ENCODE data around the gene ALDH1A2.

ALDH1A2 gene

DNA sequence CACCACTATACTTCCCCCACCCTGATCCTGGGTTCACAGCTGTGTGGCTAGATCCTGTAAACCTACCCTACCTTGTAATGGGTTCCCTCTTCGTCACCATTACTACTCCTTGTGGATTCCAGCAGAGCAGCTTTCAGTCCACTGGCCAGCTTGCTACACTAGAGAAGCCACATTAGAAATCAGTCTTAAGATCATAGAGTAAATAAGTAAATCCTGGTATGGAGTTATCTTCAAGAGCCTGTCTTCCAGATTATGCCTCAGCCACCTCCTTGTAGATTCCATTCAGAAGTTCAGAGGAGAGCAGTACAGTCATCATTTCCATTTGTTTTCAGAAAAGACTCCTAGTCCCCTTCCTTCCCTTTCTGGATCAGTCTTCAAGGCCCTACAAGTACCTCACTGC is 123.7 kb downstream of the ALDH1A2 start:
- no peak for FAIRE-seq

DNA sequence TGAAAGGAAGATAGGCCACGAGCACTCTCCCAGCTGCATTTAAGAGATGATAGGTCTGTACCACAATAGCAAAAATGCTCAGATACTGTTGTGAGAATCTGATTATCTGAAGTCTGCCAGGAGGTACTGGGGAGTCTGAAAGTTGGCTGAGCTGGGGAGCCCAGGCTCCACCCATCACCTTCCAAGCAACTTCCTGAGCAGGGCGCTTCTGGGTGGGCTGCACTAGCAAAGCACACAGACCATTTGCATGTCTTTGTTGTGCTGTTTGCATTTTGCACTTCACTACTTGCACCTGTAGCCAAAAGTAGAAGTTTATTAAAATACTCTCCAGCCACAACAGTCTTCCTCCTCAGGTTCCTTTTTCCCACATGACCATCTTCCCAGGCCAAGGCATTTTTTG is 133.2 kb downstream of the ALDH1A2 start:
- FAIRE-seq: no peak

DNA sequence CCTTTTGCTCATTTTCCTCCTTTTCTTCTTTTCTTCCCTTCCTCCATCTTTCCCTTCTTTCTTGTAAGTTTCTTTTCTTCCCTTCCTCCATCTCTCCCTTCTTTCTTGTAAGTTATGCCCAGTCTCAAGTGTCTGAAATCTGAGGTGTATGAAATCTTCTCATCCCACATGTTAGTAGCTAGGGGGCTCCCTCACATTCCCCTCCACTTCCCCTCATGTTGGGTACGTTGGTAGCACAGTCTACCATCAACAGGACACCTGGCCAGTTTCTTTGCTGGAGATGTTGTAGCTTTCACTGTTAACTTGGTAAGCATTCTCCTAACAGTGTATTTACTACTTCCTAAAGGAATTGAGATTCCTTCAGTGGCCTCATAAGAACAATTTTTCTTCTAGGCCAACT is 133.9 kb downstream of the ALDH1A2 start:
- FAIRE-seq: no peak

DNA sequence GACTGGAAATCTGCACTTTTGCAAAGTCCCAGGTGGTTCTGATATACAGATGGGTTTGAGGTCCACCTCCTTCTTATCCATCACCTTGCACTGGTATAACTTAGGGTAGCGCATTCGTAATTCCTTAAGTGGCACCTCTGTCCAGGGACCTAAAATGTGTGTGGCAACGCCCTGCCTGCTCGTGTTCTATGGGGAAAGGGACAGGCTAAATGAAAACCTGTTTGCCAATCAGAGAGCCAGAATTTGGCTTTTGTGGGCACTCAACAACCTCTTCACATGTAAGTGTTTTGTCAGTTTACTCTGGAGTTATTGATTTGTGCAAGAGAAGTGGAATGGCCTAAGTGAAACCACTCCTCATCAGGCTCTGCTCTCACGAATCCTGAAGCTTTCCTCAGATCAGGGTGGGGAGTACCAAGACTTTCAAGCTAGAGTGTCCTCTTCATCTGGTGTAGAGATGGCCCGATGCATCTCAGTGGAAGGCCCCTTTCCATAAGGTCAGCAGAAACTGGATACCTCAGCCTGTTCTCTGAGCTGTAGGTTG is 138.3 kb downstream of the ALDH1A2 start:
- FAIRE-seq: no peak

DNA sequence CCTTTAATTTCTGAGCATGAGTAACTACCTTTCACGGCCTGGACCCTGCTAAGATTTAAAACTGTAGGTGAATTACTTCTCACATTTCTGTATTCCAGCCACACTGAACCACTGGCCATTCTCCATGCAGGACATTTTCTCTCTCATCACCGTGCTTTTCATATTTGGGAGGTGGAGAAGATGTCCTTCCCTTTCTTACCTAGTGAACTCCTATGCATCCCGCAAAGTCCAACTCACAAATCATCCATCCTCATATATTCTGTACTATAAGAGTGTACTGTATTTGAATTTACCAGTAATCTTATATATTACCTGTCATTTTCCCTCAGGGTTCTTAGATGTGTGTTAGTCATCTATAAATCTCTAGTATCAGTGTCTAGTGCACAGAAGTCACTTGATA is 139.9 kb downstream of the ALDH1A2 start:
- no peak for FAIRE-seq

DNA sequence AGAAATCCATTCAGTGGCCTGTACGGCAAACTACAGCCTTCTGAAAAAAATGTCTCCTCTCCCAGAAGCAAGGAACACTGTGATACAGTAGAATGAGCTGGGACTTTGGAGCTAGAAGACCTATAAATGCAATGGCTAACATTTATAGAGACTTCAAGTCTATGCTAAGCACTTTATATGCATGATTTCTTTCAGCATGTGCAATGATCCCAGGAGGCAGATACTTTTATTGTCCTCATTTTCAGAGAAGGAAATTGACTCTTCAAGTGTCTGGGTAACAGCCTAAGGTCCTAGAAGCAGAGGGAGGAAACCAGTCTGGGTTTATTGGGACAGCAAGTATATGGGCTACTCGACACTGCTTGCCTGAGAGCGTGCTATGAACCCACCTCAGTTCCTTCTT is 140.9 kb downstream of the ALDH1A2 start:
- no peak for FAIRE-seq

DNA sequence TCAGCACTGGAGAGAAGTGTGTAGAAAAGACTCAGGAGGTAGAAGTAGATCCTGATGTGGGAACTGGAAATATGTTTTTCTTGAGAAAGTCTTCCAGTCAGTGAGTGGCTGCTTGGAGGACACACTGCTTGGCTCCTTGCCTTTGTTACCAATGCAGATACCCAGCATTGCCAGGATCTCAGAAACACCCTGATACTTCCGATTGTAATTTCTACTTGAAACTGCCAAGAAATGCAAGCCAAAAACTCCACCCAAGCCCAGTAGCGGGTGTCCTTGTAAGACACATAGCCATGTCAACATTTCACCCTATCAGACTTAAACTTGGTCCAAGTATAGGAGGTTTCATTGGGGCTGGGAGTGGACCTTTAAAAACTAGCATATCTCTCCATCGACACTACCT is 141.8 kb downstream of the ALDH1A2 start:
- no peak for FAIRE-seq

DNA sequence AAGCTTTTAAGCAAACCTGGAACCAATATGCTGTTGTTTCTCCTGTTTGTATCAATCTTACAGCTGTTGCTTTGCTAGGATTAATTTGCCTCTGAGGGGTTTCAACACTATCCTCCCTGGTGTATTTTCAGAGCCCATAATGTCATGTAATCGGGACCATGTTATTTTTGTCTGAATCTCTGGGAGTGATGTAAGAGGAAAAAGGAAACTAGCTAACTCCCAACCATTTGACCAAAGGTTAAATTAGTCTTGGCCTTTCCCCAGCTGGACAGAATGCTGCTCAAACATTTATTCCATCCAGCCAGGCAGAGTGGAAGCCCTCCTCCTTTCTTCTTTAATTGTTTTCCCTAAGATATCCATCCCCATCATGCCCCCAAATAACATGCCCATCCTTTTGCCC is 142.2 kb downstream of the ALDH1A2 start:
- FAIRE-seq: no peak

DNA sequence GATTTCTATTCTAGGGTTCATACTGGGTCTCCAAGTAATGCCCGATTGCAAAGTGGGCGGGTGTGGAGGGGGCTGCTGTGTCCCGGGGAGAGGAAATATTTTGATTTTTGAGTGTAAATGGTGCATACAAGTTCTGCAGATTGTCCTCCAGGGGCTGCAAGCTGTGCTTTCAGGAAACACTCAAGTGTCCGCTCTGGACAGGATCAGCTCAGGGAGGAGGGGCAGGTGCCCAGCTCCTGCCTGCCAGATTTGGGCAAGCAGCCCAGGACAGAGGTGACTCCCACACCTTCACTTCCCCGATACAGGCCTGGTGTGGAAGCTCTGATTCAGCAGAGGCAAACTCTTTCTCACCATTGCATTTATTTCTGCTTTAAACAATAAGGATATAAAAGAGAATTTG is 142.7 kb downstream of the ALDH1A2 start:
- FAIRE-seq: no peak

DNA sequence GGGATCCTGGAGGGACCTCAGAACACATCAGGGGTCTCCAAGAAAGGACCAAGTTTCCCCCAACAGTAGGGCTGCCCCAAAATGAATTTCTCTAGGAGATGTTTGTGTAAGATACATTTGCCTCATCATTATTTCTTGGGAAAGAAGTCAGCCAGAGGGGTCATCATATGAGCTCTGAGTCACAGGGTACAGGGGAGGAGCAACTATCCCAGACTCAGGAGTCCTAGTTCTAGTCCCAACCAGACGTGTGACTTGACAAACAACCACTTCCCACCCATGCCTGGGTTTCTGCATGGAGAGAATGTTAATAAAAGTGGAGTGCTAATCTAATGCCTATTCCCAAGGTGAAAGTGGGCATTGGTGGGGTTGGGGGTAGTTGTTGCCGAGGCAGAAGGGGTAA is 144.1 kb downstream of the ALDH1A2 start:
- no peak for FAIRE-seq

DNA sequence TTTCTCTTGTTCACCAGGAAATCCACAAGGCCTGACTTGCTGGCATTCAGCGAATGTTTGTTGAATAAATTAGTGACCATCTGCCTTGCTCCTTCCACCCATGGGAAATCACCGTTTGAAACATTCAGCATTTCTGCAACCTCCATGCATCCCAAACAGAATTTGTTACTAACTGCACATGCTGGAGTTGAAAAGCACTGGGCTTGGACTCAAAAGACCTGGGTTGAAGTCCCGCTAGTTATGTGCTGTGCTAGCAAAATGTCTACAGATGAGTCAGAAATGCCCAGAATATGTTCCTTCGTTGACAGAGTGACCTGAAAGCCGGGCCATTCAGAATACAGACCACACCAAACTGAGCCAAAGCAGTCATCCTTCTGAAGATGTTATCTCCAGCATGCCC is 144.6 kb downstream of the ALDH1A2 start:
- FAIRE-seq: no peak

DNA sequence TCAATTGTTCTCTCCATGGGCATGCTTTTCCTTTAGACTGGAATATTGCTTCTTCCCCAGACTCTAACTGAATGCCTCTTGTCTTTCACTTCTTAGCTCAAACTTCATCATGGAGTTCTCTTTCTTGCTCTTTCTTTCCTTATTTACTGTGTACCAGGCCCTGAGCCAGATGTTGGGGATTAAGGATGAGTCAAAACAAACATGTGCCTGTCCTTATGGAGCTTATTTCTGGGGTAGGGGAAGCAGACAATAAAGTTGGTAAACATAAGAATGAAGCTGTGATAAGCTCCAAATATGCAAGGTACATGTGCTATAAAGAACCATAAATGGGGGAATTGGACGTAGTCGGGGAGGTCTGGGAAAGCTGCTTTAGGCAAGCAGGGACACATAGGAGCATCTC is 145.8 kb downstream of the ALDH1A2 start:
- FAIRE-seq: no peak

DNA sequence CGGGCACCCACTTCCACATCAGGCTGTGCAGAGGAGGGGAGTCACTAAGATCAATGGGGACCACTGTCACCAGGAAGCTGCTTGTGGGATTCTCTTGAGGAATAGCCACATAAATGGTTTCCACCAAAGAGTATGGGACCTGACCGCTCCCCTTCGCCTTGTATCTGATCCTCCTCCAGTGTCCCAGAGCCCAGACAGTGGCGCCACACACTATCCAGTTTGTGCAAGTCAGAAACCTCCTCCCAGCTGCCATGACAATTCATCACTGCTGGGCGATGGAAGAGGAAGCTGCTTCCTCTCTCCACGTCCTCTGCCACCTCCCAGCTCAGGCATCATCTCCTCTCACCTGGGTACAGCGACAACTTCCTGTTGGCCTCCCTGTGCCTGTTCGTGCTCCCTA is 147.5 kb downstream of the ALDH1A2 start:
- FAIRE-seq: no peak

DNA sequence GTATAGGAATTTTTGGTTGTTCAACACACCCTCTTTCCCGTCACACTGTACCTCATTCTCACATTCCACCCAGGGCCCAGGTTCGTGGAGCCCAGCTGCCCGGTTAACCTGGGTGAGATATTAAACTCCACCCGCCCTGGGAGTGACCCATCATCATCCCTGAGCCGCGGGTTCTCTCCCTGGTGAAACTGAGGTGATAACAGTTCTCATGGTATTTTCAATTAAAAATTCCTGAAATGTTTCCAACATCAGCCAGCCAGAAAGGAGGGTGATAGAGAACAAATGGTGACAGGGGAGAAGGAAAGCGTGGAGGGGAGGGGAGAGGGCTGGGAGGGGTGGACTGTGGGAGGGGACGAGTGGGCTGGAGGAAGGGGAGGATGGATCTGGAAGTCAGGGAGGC is 148.8 kb downstream of the ALDH1A2 start:
- FAIRE-seq: no peak

DNA sequence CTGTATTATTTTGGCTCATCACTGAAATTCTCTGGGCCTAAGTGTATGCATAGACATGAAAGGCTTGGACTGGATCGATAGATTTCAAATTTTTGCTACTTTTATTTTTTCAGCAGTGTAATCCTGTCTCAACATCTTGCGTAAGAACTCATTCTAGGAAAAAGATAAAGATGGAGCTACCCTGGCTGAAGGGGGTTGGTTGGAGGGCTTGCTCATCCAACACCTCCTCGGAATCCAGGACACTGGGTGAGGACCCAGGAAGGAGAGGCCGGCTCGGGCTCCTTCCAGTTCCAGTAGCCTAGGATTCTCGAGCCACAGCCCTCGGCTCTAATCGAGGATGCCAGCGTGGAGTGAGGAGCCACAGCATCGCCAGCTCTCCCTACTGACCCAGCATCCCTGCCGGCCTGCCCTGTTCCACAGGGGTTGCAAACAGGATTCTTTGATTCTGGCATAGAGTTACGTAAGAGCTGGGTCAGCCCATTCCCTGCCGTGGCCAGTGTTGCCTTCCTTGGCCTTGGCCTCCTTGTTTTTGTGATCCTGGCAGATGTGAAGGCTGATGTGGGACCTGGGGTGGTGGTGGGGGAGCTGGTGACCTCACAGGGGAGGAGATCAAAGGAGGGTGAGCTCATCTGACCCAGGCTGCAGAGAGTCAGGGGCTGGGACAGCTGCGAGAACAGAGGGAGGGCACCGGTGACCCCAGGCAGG is 149.5 kb downstream of the ALDH1A2 start:
- FAIRE-seq: no peak

DNA sequence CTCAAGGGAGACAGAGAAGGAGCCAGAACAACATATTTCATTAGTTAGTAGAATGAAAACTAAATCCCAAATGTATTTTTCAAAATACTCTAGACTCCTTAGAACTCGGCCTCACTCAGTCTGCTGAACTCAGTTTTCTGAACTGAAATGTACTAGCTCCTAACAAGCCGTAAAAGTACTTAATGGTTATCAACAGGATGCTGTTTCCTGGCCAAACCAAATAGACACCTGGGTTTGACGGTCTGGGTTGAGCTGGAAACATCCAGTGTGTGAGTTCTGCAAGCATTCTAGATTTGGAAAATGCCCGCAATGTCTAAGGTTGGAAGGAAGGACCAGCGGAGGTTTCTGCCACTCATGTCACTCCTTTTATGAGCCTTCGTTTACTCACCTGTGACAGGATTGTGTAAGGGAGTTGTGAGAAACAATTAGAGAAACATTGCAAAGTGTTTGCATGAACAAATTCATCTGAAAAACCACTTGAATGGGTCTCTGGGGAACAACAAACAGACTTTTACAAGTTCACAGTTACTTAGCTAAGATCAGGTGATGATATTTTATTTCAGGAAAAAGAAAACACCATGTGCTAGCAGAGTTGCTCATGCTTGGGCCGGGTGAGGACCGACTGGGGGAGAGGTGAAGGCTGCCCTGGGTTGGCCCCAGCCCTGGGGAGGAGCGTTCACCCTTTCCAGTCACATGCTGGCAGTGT is 151.0 kb downstream of the ALDH1A2 start:
- no peak for FAIRE-seq

DNA sequence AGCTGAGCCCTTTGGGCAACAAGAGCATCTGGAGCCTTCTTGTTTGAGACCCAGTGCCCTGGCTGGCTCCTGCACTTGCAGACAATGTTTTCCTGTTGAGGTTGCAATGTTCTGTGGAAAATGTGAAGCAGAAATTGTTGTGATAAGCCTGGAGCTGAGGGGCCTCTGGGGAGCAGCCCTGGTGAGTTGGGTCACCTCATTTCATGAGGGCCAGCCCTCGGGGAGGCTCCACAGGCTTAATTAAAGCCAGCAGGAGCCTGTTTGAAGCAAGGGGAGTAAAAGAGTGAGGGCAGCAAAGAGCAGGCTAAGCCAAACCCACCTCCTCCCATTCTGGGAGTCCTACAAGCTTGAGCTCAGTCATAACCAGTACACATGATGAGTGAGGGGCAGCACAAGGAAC is 154.3 kb downstream of the ALDH1A2 start:
- no peak for FAIRE-seq

DNA sequence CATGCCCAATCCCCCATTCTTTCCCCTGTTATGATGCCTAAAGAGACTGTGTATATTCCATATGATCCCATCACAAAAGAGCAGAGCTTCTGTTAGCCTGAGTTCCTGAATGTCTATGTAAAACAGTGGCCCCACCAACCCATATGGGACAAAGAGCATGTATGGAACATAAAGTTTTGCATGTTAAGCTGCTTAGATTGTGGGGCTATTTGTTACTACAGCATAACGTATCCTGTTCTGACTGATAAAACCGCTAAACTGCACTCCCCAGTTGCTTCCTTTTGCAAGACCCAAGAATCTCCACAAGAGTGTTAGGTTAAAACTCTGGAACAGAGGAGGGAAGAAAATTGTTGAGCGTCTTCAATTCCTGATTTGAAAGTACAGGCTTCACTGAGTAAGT is 154.8 kb downstream of the ALDH1A2 start:
- FAIRE-seq: no peak

DNA sequence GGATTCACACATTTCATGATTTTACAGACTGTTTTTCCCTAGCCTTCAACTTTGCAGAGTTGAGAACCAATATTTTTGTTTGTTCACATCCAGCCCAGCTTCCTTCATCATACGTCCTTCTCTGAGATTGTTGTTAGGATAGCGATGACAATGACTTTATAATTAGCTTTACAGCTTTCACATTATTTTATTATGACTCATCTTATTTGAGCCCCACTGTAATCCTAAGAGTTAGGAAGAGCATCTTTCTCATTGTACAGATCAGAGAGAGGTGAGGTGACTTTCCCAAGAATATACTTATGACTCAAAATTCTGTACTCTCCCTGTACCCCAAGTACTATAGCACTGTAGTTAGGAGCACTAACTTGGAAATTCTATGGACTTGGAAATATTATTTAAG is 156.1 kb downstream of the ALDH1A2 start:
- FAIRE-seq: no peak

DNA sequence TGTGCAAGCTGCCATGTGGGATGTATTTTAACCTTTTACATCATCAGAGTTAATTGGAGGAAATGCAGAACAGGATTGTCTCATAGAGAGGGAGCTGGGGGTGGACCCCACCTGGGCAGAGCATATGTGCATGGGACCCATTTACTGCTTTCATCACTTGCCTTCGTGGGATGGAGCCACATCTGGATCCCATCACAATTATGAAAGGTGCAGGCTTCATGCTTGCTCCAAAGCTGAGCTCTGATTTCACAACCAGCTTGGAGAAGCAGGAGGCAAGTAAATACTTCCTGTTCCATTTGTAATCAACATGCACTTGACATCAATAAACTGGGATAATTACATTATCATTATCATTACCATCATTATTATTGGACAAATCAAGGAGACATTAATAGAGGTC is 161.9 kb downstream of the ALDH1A2 start:
- no peak for FAIRE-seq

Measured in TTC549 (cell line).